ENCODE results near the gene DNAJC5. TPM values are rescaled to one million over a fixed set of nuclear protein-coding genes. Genes with fewer than 3 reads are reported as not detected.
A peak's percentile ranks its signal among the peaks of the same experiment; 100 is the strongest.
"Not testable (repeated sequence)": the region's sequence is repeated elsewhere in the genome, so short reads cannot be mapped to it uniquely, and the experiment has no call there.

Gene DNAJC5
- total RNA-seq, 6 donors from 2014 or later: 44.6 to 66.0 (median 60.7) TPM

DNA sequence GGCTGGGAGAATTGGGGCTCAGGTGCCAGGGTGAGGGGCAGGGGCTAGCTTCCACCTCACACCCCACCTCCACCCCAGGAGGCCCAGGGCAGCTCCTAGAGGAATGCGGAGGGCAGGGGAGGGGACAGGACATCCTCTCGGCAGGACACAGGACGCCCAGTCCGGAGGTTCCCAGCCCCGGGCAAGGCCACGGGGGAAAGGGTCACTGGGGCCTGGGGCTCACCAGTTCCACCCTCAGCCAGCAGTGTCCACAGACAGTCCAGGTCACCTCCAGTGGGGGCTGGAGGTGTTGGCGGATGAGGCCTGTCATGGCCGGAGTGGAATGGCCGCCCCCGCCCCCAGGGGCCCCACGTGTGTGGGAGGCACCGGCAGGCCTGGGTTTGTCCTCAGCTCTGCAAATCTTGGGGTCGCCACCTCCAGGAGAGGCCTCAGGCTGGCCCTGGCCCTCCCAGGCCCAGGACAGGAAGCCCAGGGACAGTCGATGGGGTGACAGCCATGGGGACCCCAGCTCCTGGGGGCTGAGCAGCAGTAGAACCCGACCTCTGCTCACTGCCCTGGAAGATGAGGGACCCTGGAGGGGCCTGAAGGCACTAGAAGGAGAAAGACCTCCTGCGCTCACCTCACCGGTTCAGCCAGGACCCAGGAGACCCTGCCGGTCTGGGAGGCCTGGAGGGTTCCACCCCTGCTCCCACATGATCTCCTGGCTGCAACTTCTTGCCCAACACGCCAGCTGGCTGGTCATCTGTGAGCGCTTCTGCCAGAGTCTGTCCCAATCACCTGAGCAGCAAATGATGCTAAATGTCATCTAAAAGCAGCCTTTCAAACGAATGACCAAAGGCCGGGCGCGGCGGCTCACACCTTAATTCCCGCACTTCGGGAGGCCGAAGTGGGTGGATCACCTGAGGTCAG lies 46.7 kb upstream of the DNAJC5 start:
- Histone ChIP-seq H3K4me1 (peaks cover 37 to 51% (median 41%) of the 10 kb centered on the region in 4 donors), H3K36me3 (no peaks in the 10 kb centered on the region), H3K4me3 (no peak overlapping the region), H3K27me3 (peaks cover 0 to 19% (median 0%) of the 10 kb centered on the region in 4 donors), H3K9me3 (no peaks in the 10 kb centered on the region), H3K27ac (peak overlapping the region; percentile 58 to 84 (median 81))
- TF ChIP-seq, protein P1, sequence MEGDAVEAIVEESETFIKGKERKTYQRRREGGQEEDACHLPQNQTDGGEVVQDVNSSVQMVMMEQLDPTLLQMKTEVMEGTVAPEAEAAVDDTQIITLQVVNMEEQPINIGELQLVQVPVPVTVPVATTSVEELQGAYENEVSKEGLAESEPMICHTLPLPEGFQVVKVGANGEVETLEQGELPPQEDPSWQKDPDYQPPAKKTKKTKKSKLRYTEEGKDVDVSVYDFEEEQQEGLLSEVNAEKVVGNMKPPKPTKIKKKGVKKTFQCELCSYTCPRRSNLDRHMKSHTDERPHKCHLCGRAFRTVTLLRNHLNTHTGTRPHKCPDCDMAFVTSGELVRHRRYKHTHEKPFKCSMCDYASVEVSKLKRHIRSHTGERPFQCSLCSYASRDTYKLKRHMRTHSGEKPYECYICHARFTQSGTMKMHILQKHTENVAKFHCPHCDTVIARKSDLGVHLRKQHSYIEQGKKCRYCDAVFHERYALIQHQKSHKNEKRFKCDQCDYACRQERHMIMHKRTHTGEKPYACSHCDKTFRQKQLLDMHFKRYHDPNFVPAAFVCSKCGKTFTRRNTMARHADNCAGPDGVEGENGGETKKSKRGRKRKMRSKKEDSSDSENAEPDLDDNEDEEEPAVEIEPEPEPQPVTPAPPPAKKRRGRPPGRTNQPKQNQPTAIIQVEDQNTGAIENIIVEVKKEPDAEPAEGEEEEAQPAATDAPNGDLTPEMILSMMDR (IDR thresholded peaks at IDR 0.05): no peak
- peak in 1 of 2 donors; percentile 27 for TF ChIP-seq POLR2AphosphoS5 (IDR thresholded peaks at IDR 0.05)
- ATAC-seq (ENCODE audit: low FRiP score in 2 of 2) (peak in 1 of 2 donors; percentile 12), DNase-seq (peak in 1 of 2 donors; percentile 75)
- 94 to 96% methylated on average over 9 to 10 of the region's 28 CpGs for WGBS, 2 donors

DNA sequence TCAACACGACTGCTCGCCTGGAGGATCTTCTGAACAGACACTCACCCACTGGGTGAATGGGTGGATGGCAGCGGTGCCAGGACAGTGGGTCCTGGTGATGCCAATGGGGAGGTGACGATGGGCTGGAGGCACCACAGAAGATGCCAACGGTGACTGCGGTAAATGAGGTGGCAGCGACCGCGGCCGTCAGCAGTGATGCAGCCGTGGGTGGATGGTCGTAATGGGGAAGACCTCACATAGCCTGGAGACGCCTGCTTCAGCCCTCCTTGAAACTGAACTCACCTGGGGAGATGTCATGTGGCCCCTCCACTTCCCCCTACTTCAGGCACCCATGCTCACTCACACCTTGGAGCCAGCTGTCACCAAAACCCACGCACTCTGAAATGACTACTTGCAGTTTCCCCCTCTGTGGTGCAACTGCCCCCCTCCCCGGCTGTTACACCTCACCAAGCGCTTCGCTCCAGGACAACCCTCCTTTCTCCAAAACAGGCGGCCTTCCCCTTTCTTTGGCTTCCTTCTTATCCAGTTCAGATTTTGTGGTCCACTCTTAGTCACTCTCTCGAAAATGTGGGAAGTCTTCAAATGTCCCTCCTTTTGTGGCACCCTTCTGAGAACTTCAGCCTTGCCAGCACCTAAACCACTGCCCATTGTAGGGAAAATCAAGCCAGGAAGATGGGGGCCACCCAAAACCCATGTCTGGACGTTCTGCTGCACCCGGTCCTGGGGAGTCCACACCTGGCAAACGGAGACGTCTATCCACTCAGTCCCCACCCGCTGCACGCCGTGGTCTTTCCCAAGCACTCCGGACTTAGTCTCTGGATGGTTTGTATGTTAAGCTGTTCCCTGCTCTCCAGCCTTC lies 44.0 kb upstream of the DNAJC5 start:
- Histone ChIP-seq H3K36me3 (no peaks in the 10 kb centered on the region), H3K4me1 (peaks cover 50 to 51% (median 51%) of the 10 kb centered on the region in 4 donors), H3K4me3 (no peak overlapping the region), H3K27me3 (peaks cover 0 to 23% (median 0%) of the 10 kb centered on the region in 4 donors), H3K27ac (no peak overlapping the region), H3K9me3 (no peaks in the 10 kb centered on the region)
- 72 to 76% methylated on average over 25 to 27 of the region's 27 CpGs for WGBS, 2 donors
- no peak for ATAC-seq (ENCODE audit: low FRiP score in 2 of 2)
- peak in 1 of 2 donors; percentile 51 for DNase-seq
- TF ChIP-seq POLR2AphosphoS5 (IDR thresholded peaks at IDR 0.05): no peak
- TF ChIP-seq EP300 (IDR thresholded peaks at IDR 0.05): no peak
- no peak for TF ChIP-seq POLR2A (IDR thresholded peaks at IDR 0.05)
- TF ChIP-seq, protein P1 (IDR thresholded peaks at IDR 0.05): no peak

DNA sequence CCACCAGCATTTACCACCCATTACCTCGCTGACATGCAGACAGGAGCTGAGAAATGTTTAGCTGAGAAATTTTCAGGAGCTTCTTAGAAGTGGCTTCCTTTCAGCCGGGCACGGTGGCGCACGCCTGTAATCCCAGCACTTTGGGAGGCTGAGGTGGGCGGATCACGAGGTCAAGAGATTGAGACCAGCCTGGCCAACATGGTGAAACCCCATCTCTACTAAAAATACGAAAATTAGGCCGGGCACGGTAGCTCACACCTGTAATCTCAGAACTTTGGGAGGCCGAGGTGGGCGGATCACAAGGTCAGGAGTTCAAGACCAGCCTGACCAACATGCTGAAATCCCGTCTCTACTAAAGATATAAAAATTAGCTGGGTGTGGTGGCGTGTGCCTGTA lies 43.4 kb upstream of the DNAJC5 start:
- H3K4me3 ChIP-seq; H3K27ac ChIP-seq; H3K36me3 ChIP-seq; H3K9me3 ChIP-seq; ATAC-seq (ENCODE audit: low FRiP score in 2 of 2): not testable (repeated sequence)
- DNase-seq: peak in 1 of 2 donors; percentile 43
- Histone ChIP-seq H3K27me3 (peaks cover 0 to 18% (median 0%) of the 10 kb centered on the region in 4 donors), H3K4me1 (peaks cover 46 to 50% (median 48%) of the 10 kb centered on the region in 4 donors)
- WGBS, 2 donors: 84 to 90% methylated on average over 14 of the region's 14 CpGs

DNA sequence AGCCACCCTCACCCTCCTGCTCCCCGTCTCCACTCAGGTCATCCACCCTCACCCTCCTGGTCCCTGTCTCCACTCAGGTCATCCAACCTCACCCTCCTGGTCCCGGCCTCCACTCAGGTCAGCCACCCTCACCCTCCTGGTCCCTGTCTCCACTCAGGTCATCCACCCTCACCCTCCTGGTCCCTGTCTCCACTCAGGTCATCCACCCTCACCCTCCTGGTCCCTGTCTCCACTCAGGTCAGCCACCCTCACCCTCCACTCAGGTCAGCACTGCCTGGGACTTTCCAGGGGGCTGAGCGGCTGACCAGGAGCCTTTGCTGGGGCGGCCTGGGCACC lies 41.2 kb upstream of the DNAJC5 start:
- not testable (repeated sequence) for H3K9me3 ChIP-seq, H3K36me3 ChIP-seq

DNA sequence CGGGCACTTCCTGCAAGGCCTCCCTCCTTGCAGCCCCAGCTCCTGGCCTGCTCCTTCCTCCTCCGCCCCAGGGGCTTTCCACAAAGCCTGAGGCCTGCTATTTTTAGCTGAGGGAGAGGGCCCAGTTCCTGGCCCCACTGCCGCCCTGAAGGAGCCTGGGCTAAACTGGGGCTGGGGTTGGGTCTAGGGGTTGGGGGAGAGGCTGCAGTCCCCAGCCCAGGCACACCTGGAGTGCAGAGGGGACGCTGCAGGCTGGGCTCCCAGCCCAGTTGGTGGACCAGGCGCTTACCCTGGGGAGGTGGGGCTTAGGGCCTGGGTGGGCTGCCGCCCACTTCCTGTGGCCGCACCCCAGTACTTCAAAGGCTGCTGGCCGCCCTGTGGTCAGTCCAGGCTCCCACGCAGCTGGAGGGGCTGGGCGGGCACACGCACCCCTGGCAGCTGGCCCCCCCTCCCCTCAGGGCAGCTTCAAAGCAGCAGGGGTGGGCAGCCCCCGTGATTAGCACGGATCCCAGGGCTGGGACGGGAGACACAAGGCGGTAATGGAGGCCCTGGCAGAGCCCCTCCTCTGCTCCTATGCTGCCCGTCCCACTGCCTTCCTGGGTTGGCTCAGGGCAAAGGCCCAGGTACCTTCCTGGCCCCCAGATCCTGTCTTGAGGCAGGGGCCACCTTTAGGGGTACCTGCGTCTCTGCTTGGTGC lies 40.7 kb upstream of the DNAJC5 start:
- Histone ChIP-seq H3K27me3 (peaks cover 0 to 5% (median 0%) of the 10 kb centered on the region in 4 donors), H3K4me3 (peak overlapping the region in 3 of 4 donors; percentile 2 to 32 (median 30)), H3K36me3 (no peaks in the 10 kb centered on the region), H3K9me3 (no peaks in the 10 kb centered on the region), H3K4me1 (peaks cover 46 to 56% (median 53%) of the 10 kb centered on the region in 4 donors), H3K27ac (peak overlapping the region; percentile 82 to 91 (median 87))
- ATAC-seq (ENCODE audit: low FRiP score in 2 of 2): peak; percentile 23 to 27
- DNase-seq: peak; percentile 55 to 70
- TF ChIP-seq, protein P1 (IDR thresholded peaks at IDR 0.05): no peak
- no peak for TF ChIP-seq EP300 (IDR thresholded peaks at IDR 0.05)
- peak in 1 of 4 donors; percentile 16 for TF ChIP-seq POLR2A (IDR thresholded peaks at IDR 0.05)
- TF ChIP-seq POLR2AphosphoS5 (IDR thresholded peaks at IDR 0.05): peak in 1 of 2 donors; percentile 56
- WGBS, 2 donors: 5% methylated on average over 5 to 7 of the region's 17 CpGs

More for the DNA sequence above, 41.2 kb upstream of the DNAJC5 start:
- not testable (repeated sequence) for H3K27me3 ChIP-seq; H3K4me3 ChIP-seq; ATAC-seq (ENCODE audit: low FRiP score in 2 of 2)
- 59 to 97% methylated on average over 2 to 4 of the region's 4 CpGs for WGBS, 2 donors
- Histone ChIP-seq H3K27ac (peak overlapping the region; percentile 82 to 91 (median 87)), H3K4me1 (peaks cover 40 to 50% (median 47%) of the 10 kb centered on the region in 4 donors)
- peak in 1 of 2 donors; percentile 75 for DNase-seq

Measured in upper lobe of left lung (tissue), 6 donors.